IPS DF 6.9 (cell line): ENCODE data around the gene ZP2.
"Not testable (repeated sequence)": the region's sequence is repeated elsewhere in the genome, so short reads cannot be mapped to it uniquely, and the experiment has no call there.

ENCODE experiments used
- DNase-seq: peaks from one replicate; pipeline ENCODE4 v3.0.0-alpha.2; 2013; ENCODE audit warnings: low read depth, low spot score
- H3K27ac ChIP-seq: one replicate; pipeline ENCODE4 v1.5.1; 2013; ENCODE audit warnings: low read length, control low read depth
- H3K27me3 ChIP-seq: 2 replicates; pipeline ENCODE4 v1.6.1; 2013; ENCODE audit warnings: mild to moderate bottlenecking, low read length; ENCODE audit not compliant: control insufficient read depth, insufficient read depth
- H3K36me3 ChIP-seq: 2 replicates; pipeline ENCODE4 v1.6.1; 2013; ENCODE audit warnings: low read length; ENCODE audit not compliant: control insufficient read depth, insufficient read depth
- H3K4me1 ChIP-seq: 2 replicates; pipeline ENCODE4 v1.6.1; 2013; ENCODE audit warnings: low read length; ENCODE audit not compliant: control insufficient read depth, insufficient read depth
- H3K4me3 ChIP-seq: 2 replicates; pipeline ENCODE4 v1.5.1; 2013; ENCODE audit warnings: mild to moderate bottlenecking, low read length
- H3K9me3 ChIP-seq: 2 replicates; pipeline ENCODE4 v1.6.1; 2013; ENCODE audit warnings: low read length, inconsistent platforms; ENCODE audit not compliant: control insufficient read depth, insufficient read depth
- WGBS: extraction: QIAGEN DNeasy Blood & Tissue Kit; methylation state at CpG from one replicate; pipeline ENCODE4 v1.1.7; 2013; ENCODE audit warnings: mixed read lengths, missing lambda C conversion rate; ENCODE audit not compliant: insufficient read length, insufficient coverage; 5-methylcytosine and 5-hydroxymethylcytosine counted together

The ZP2 gene

DNA sequence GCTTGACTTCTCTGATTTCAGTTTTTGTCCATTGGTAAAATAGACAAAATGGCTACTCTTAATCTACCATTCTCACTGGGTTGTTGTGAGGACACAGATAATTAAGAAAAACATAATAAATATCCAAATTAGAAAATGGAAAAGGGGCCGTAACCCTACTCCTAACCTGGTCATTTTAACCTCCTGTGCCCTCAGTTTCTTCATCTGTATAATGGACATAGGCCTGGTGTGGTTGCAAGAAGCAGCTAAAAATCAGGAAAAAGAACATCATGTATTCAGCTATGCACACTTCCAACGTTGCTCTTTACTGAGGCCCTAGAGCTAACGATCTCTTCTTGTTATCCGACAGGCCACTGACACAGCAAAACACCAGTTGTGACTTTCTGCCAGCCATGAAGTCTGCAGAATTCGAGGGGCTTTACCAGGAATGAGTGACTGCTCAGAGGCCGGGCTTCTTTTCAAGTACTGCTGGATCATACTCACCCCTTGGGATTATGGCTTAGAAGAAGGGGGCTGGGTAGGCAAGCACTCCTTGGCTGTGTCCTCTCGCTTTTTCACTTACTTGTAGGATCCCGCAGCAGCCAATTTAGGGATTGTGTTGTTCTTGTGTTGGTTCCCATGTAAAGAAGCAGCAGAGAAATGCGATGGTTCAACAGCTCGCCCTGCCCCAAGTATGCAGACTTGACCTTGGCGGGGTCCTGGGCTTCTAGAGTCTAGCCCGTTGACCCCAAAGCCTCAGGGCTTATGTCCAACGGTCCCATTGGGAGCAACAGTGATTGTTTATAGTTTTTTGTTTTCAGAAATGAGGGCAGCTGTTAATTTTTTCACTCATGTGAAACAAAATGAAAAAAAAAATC lies 32.0 kb downstream of the ZP2 start:
- no peaks in the 10 kb centered on the region for H3K27me3 ChIP-seq
- no peak overlapping the region for H3K4me3 ChIP-seq
- no peaks in the 10 kb centered on the region for H3K9me3 ChIP-seq
- DNase-seq = no peak
- WGBS = no CpG with 5 or more reads among the region's 13 CpGs
- H3K4me1 ChIP-seq = no peaks in the 10 kb centered on the region
- H3K27ac ChIP-seq = no peak overlapping the region
- H3K36me3 ChIP-seq = peaks cover 14% of the 10 kb centered on the region; the same call in 1 of the 2 replicates

DNA sequence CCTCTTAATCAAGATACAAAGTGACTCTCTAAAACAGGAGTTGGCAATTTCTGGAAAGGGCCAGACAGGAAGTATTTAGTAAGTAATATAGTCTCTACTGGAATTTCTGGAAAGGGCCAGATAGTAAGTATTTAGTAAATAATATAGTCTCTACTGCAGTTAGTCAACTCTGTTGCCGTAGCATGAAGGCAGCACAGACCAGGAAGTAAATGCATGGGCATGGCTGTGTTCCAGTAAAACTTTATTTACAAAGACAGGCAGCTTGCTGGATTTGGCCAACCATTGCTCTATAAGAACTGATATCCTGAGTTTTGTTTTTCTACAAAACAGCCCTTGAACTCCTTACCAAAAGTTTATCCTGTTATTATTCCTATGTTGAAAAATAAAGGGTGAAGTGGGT lies 36.0 kb downstream of the ZP2 start:
- H3K36me3 ChIP-seq = peaks cover 12% of the 10 kb centered on the region; the same call in 1 of the 2 replicates
- no peak for DNase-seq
- H3K4me3 ChIP-seq = no peak overlapping the region
- H3K4me1 ChIP-seq = no peaks in the 10 kb centered on the region
- no CpG with 5 or more reads among the region's 1 CpG for WGBS
- H3K9me3 ChIP-seq = no peaks in the 10 kb centered on the region
- no peak overlapping the region for H3K27ac ChIP-seq
- H3K27me3 ChIP-seq = no peaks in the 10 kb centered on the region

DNA sequence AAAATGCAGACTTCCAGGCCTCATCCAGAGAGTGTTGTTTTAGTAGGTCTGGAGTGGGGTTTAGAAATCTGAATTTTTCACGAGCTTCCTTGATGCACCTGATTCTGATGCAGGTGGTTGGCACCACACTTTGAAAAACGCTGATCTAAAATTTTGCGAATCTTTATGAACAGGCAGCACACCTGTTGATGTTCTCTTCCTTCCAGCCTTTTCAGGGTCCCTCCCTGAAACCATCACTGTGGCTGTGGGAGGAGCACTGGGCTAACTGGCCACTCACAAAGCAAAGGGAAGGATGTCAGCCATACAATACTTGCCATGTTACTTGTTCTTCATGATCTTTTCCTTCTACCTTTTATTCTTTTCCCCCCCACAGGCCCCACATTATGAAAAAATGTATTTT lies 38.7 kb downstream of the ZP2 start:
- Histone ChIP-seq H3K36me3 (peaks cover 7% of the 10 kb centered on the region; the same call in 1 of the 2 replicates), H3K4me1 (no peaks in the 10 kb centered on the region), H3K27ac (no peak overlapping the region), H3K4me3 (no peak overlapping the region), H3K27me3 (no peaks in the 10 kb centered on the region), H3K9me3 (no peaks in the 10 kb centered on the region)
- no peak for DNase-seq
- WGBS = no CpG with 5 or more reads among the region's 3 CpGs

DNA sequence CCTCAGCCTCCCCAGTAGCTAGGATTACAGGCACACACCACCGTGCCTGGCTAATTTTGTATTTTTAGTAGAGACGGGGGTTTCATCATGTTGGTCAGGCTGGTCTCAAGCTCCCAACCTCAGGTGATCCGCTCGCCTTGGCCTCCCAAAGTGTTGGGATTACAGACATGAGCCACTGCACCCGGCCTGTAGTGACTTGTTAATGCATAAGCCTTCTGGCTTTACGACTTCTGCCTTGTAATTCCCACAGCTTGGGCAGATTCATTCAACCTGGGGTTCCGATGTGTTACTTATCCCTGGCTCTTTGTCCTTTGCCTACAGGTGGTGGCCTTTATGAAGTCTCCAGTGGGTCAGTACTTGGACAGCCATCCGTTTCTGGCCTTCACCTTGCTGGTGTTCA lies 41.3 kb downstream of the ZP2 start:
- H3K4me1 ChIP-seq, DNase-seq, H3K9me3 ChIP-seq, H3K4me3 ChIP-seq, H3K27me3 ChIP-seq, H3K27ac ChIP-seq: not testable (repeated sequence)
- H3K36me3 ChIP-seq = peaks cover 14% of the 10 kb centered on the region; the same call in 1 of the 2 replicates
- WGBS = no CpG with 5 or more reads among the region's 8 CpGs

DNA sequence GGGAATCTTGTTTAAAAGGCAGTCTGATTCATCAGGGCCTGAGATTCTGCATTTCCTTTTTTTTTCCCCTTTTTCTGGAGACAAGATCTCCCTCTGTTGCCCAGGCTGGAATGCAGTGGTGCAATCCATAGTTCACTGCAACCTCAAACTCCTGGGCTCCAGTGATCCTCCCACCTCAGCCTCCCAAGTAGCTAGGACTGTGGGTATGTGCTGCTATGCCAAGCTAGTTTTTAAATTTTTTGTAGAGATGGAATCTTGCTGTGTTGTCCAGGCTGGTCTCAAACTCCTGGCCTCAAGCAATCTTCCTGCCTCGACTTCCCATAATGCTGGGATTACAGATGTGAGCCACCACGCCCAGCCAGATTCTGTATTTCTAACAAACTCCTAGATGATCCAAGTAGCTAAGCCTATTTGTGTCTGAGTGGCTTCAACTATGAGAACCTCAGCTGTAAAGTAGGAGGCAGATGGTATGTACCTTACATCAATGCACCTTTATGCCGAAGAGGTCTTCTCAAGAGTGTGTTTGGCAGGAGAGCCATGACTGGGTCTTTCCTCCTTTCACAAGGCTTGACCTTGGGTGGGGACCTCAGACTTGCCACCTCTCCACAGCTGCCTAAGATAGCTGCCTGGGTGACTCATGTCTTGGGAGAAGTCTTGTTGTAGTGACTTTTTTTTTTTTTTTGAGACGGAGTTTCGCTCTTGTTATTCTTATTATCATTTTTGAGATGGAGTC lies 42.0 kb downstream of the ZP2 start:
- Histone ChIP-seq H3K4me1 (no peaks in the 10 kb centered on the region), H3K27me3 (no peaks in the 10 kb centered on the region), H3K36me3 (peaks cover 16% of the 10 kb centered on the region; the same call in 1 of the 2 replicates), H3K9me3 (no peaks in the 10 kb centered on the region), H3K27ac (no peak overlapping the region), H3K4me3 (no peak overlapping the region)
- no peak for DNase-seq
- no CpG with 5 or more reads among the region's 5 CpGs for WGBS

DNA sequence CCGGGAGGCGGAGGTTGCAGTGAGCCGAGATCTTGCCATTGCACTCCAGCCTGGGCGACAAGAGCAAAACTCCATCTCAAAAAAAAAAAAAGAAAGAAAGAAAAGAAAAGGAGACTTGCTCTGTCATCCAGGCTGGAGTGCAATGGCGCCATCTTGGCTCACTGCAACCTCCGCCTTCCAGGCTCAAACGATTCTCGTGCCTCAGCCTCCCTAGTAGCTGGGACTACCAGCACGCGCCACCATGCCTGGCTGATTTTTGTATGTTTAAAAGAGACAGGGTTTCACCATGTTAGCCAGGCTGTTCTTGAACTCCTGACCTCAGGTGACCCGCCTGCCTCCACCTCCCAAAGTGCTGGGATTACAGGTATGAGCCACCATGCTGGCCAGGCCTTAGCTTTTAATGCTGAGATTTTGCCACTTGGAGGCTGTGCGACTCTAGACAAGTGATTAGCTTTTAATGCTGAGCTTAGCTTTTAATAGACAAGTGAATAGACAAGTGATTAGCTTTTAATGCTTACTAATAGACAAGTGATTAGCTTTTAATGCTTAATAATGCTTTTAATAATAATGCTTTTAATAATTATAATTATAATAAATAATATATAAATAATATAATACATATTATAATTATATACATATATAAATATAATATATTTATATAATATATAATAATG lies 43.3 kb downstream of the ZP2 start:
- H3K36me3 ChIP-seq = peaks cover 18% of the 10 kb centered on the region; the same call in 1 of the 2 replicates
- no peaks in the 10 kb centered on the region for H3K4me1 ChIP-seq
- H3K4me3 ChIP-seq = no peak overlapping the region
- H3K27me3 ChIP-seq = no peaks in the 10 kb centered on the region
- no CpG with 5 or more reads among the region's 12 CpGs for WGBS
- no peak for DNase-seq
- no peak overlapping the region for H3K27ac ChIP-seq
- no peaks in the 10 kb centered on the region for H3K9me3 ChIP-seq

DNA sequence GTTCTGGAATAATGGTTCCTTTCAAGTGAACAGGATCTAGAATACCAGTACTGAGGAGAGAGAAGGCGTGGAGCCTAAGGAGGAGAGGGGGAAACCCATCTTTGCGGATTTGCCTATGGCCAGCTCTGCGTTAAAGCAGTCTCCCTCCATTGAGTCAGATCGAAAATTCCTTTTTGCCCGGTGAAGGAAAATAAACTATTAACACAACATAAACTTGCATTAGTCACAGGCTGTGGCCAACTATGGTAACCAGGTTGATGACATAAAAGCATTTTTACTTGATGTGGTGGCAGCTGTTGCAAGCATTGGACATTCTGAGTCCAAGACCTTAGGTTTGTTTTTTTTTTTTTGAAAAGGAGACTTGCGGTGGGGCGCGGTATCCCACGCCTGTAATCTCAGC lies 44.0 kb downstream of the ZP2 start:
- Histone ChIP-seq H3K36me3 (peaks cover 20% of the 10 kb centered on the region; the same call in 1 of the 2 replicates), H3K4me1 (no peaks in the 10 kb centered on the region), H3K9me3 (no peaks in the 10 kb centered on the region), H3K4me3 (no peak overlapping the region), H3K27ac (no peak overlapping the region), H3K27me3 (no peaks in the 10 kb centered on the region)
- no CpG with 5 or more reads among the region's 9 CpGs for WGBS
- no peak for DNase-seq

DNA sequence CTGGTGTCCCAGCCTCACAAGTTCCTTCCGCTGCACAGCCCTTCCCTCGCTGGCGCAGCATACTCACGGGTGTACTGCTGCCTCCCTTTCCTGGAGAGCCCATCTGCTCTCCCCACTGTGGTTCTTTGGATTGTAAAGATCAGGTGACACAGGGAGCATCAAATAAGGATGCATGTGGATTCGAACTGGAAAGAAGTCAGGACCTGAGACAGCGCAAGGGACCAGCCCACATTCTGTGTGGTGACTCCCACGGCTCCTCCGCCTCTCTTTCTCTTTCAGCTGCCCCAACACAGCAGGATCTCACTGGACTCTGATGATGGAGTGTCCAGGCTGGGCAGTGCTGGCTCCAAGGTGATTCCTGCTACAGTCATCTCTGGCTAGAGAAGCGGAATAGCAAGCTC lies 44.8 kb downstream of the ZP2 start:
- H3K4me1 ChIP-seq = no peaks in the 10 kb centered on the region
- H3K27me3 ChIP-seq = no peaks in the 10 kb centered on the region
- no peak for DNase-seq
- H3K36me3 ChIP-seq = peaks cover 20% of the 10 kb centered on the region; the same call in 1 of the 2 replicates
- WGBS = no CpG with 5 or more reads among the region's 9 CpGs
- no peak overlapping the region for H3K27ac ChIP-seq
- no peaks in the 10 kb centered on the region for H3K9me3 ChIP-seq
- no peak overlapping the region for H3K4me3 ChIP-seq

DNA sequence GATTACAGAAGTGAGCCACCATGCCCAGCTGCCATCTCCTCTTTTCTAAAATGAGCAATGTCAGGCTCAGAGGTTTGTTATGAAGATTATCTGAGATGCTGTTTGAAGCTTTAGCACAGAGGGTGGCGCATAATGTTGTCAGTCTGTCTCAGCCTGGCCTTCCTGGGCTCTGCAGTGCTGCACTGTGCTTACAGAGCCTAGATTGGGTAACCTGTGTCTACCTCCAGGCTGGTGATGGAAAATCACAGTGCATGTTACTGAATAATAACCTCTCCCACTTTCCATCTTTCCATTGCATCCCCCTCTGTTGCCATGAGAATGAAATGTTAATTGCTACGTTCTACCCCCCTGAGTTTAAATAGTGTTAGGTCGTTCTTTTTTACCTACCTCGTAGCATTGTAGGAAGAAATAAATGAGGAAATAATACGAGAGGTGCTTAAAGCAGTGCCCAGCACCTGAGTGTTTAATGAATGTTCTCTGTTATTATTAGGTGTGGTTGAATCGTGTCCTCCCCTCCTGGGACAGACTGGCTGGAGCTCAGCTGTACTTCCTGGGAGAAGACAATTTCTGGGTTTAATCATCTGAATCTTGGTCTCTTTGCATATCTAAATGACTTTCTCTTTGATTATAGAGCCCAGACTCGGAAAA lies 46.7 kb downstream of the ZP2 start:
- Histone ChIP-seq H3K36me3 (peaks cover 17% of the 10 kb centered on the region; the same call in 1 of the 2 replicates), H3K4me3 (no peak overlapping the region), H3K27ac (no peak overlapping the region), H3K9me3 (no peaks in the 10 kb centered on the region), H3K4me1 (no peaks in the 10 kb centered on the region), H3K27me3 (no peaks in the 10 kb centered on the region)
- WGBS = no CpG with 5 or more reads among the region's 7 CpGs
- no peak for DNase-seq

DNA sequence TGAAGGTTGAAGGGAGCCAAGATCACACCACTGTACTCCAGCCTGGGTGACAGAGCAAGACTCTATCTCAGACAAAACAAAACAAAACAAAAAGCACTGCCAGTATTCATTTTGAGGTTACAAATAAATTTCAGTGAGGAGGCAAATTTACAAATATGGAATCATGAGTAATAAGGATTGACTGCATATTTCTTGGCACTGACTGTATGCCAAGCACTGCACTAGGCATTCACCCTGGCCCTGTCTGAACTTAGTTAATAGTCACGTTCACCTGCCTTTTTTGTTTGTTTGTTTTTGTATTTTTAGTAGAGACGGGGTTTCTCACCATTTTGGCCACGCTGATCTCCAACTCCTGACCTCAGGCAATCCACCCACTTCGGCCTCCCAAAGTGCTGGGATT lies 47.8 kb downstream of the ZP2 start:
- Histone ChIP-seq H3K36me3 (peaks cover 17% of the 10 kb centered on the region; the same call in 1 of the 2 replicates), H3K4me1 (no peaks in the 10 kb centered on the region)

More for the DNA sequence above, 47.8 kb downstream of the ZP2 start:
- Histone ChIP-seq H3K4me3 (no peak overlapping the region), H3K27me3 (no peaks in the 10 kb centered on the region), H3K27ac (no peak overlapping the region), H3K9me3 (no peaks in the 10 kb centered on the region)
- no peak for DNase-seq
- WGBS = no CpG with 5 or more reads among the region's 4 CpGs
